Measurements from ENCODE around the gene TOR2A. TPM values are rescaled to one million over a fixed set of nuclear protein-coding genes. Genes with fewer than 3 reads are reported as not detected.

TOR2A gene
- total and polyA plus RNA-seq, 9 of the 15 experiments (the other 6 are each of a cell fraction or from before 2014, with no cell fraction given) = 0.80 to 25.9 (median 11.1) TPM

DNA sequence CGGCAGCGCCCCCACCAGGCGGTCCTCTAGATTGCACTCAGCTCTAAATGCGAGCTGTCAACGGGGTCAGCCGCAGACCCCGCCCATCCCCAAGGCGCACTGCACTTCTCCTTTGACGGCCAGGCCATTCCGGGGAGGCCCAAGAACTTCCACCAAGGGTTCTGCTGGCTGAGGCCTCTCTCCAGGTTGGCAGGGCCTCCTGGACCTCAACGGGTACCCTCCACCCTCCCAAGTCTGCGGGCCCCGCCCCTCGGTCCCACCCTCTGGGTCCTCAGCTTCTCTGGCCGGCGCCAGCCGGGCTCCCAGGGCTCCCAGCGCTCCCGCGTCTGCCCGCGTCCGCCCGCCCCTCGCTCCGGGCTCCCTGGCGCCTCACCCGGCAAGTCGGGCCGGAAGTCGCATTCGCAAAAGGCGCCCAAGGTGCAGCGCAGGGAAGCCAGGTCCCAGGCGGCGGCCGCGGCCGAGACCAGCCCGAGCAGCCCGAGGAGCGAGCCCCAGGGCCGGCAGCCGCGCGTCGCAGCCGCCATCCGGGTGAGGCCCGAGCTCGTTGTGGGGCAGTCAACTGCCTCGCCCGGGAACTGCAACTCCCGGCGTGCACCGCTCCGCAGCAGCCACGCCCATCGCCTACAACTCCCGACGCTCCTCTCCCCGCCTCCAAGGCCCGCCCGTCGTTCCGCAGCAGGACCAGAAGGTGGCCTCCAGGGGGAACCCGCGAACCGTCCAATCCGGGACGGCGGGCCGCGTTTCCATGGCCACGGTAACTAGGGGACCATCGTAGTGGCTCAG is at the start of gene TOR2A (continued):
- TF ChIP-seq ZFP36 (IDR thresholded peaks at IDR 0.05; ENCODE audit: low read depth, low read length, partially characterized antibody) (peak; percentile 73), ZNF212 (CRISPR knock-in tag; IDR thresholded peaks at IDR 0.05) (0 out of 2 replicates have a peak, but pooled peaks have one; percentile 41), FOXK1 (CRISPR knock-in tag; IDR thresholded peaks at IDR 0.05; ENCODE audit: borderline replicate concordance) (peak; percentile 61; the same call in 1 of the 2 replicates), ZNF586 (CRISPR knock-in tag; conservative IDR thresholded peaks at IDR 0.05) (no peak), HCFC1 (IDR thresholded peaks at IDR 0.05; ENCODE audit: low read depth, low read length) (peak; percentile 98), TBP (optimal IDR thresholded peaks at IDR 0.05; ENCODE audit: low read depth, low read length) (peak; percentile 84), PRMT5 (CRISPR knock-in tag; IDR thresholded peaks at IDR 0.05) (no peak), SREBF1 (IDR thresholded peaks at IDR 0.05; ENCODE audit: borderline replicate concordance, low read depth, low read length) (no peak), MBD2 (IDR thresholded peaks at IDR 0.05; ENCODE audit: borderline replicate concordance, low read depth) (peak; percentile 91), BCOR (IDR thresholded peaks at IDR 0.05) (0 out of 2 replicates have a peak, but pooled peaks have one; percentile 21), NFE2L1 (tag; IDR thresholded peaks at IDR 0.05; ENCODE audit: borderline replicate concordance, low read depth) (no peak), ETV1 (tag; conservative IDR thresholded peaks at IDR 0.05; ENCODE audit: low read depth) (peak; percentile 12; the same call in 1 of the 2 replicates), MYNN (IDR thresholded peaks at IDR 0.05) (peak; percentile 100), MYNN (CRISPR knock-in tag; IDR thresholded peaks at IDR 0.05) (peak; percentile 92), U2AF1 (optimal IDR thresholded peaks at IDR 0.05; ENCODE audit: low read depth, low read length) (peak; percentile 71), PURB (CRISPR knock-in tag; IDR thresholded peaks at IDR 0.05; ENCODE audit: low read depth) (no peak), CSDE1 (IDR thresholded peaks at IDR 0.05) (peak in 1 of 2 experiments; percentile 96; a peak in 2 of 4 replicates), ZBTB7A (IDR thresholded peaks at IDR 0.05; ENCODE audit: borderline replicate concordance, control insufficient read depth, low read depth, low read length) (peak; percentile 91), ZNF57 (CRISPR knock-in tag; IDR thresholded peaks at IDR 0.05) (no peak), STAT5A (IDR thresholded peaks at IDR 0.05; ENCODE audit: borderline replicate concordance, low read length) (no peak), ZNF134 (CRISPR knock-in tag; conservative IDR thresholded peaks at IDR 0.05) (no peak), KDM5B (IDR thresholded peaks at IDR 0.05; ENCODE audit: insufficient replicate concordance, low read depth, low read length) (peak; percentile 92)
- TF ChIP-seq, protein P1, sequence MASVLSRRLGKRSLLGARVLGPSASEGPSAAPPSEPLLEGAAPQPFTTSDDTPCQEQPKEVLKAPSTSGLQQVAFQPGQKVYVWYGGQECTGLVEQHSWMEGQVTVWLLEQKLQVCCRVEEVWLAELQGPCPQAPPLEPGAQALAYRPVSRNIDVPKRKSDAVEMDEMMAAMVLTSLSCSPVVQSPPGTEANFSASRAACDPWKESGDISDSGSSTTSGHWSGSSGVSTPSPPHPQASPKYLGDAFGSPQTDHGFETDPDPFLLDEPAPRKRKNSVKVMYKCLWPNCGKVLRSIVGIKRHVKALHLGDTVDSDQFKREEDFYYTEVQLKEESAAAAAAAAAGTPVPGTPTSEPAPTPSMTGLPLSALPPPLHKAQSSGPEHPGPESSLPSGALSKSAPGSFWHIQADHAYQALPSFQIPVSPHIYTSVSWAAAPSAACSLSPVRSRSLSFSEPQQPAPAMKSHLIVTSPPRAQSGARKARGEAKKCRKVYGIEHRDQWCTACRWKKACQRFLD (CRISPR knock-in tag; IDR thresholded peaks at IDR 0.05) = no peak; the same call in 1 of the 2 replicates
- TF ChIP-seq, protein P2, sequence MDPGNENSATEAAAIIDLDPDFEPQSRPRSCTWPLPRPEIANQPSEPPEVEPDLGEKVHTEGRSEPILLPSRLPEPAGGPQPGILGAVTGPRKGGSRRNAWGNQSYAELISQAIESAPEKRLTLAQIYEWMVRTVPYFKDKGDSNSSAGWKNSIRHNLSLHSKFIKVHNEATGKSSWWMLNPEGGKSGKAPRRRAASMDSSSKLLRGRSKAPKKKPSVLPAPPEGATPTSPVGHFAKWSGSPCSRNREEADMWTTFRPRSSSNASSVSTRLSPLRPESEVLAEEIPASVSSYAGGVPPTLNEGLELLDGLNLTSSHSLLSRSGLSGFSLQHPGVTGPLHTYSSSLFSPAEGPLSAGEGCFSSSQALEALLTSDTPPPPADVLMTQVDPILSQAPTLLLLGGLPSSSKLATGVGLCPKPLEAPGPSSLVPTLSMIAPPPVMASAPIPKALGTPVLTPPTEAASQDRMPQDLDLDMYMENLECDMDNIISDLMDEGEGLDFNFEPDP (CRISPR knock-in tag; IDR thresholded peaks at IDR 0.05) = no peak
- TF ChIP-seq, protein P3, sequence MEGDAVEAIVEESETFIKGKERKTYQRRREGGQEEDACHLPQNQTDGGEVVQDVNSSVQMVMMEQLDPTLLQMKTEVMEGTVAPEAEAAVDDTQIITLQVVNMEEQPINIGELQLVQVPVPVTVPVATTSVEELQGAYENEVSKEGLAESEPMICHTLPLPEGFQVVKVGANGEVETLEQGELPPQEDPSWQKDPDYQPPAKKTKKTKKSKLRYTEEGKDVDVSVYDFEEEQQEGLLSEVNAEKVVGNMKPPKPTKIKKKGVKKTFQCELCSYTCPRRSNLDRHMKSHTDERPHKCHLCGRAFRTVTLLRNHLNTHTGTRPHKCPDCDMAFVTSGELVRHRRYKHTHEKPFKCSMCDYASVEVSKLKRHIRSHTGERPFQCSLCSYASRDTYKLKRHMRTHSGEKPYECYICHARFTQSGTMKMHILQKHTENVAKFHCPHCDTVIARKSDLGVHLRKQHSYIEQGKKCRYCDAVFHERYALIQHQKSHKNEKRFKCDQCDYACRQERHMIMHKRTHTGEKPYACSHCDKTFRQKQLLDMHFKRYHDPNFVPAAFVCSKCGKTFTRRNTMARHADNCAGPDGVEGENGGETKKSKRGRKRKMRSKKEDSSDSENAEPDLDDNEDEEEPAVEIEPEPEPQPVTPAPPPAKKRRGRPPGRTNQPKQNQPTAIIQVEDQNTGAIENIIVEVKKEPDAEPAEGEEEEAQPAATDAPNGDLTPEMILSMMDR (IDR thresholded peaks at IDR 0.05 in 2 of 3, conservative IDR thresholded peaks at IDR 0.05 in 1 of 3; ENCODE audit: insufficient read depth in 2 of 3, low read depth in 1 of 3, low read length in 3 of 3) = peak; percentile 96 to 98 (median 98)
